GM06990 (cell line): Measurements from ENCODE around the gene JAG2.

Experiments
- DNase-seq: peaks from one replicate; pipeline ENCODE4 v3.0.0-alpha.2; 2011; ENCODE audit not compliant: insufficient read length; ENCODE audit errors: extremely low read depth
- H3K27me3 ChIP-seq: replicated peaks from 2 replicates; pipeline ENCODE4 v1.6.0; 2011; ENCODE audit warnings: low read length; ENCODE audit not compliant: control insufficient read depth, insufficient read depth
- H3K36me3 ChIP-seq: 2 replicates; pipeline ENCODE4 v1.5.1; 2011; ENCODE audit warnings: low read length; ENCODE audit not compliant: control insufficient read depth, insufficient read depth
- H3K4me3 ChIP-seq: replicated peaks from 2 replicates; pipeline ENCODE4 v1.5.1; 2011; ENCODE audit warnings: low read depth, mild to moderate bottlenecking, control low read depth, low read length
- TF ChIP-seq, protein P1 (sequence below): IDR thresholded peaks from 2 replicates; pipeline ENCODE4 v1.5.1; 2011; ENCODE audit warnings: low read length, control low read depth, mild to moderate bottlenecking, inconsistent platforms; ENCODE audit not compliant: insufficient read depth, poor library complexity, severe bottlenecking

Gene JAG2

DNA sequence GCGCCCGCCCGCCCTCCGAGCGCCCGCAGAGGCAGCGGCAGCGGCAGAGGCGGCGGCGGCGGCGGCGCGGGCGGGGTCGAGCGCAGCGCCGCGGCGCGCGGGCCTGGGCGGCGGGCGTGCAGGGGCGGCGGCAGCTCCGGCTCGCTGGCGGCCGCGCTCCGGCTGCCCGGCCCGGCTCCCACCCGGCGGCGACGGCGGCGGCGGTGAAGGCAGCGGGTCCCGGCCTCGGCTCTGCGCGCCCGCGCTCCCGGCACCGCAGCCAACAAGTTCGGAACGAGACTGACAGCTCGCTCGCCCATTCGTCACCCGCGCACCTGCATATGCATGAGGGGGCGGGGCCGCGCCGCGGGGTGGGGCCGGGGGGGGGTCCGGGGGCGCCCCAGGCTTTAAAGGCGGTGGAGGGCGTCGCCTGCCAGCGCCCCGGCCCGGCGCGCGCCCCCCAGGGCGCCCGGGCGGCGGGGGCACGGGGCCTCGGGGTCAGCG lies at the start of gene JAG2:
Gene JAG2, minus strand, starts transcription at position 281 of the 483 bp plus-strand sequence. CDS start 356 bp downstream, outside the sequence.
- DNase-seq, result no peak
- Histone ChIP-seq H3K4me3 (peak within 1 kb of the TSS; percentile 22), H3K27me3 (peaks cover 2% of the 10 kb centered on the region), H3K36me3 (no peaks in the 10 kb centered on the region)
- TF ChIP-seq, protein P1, sequence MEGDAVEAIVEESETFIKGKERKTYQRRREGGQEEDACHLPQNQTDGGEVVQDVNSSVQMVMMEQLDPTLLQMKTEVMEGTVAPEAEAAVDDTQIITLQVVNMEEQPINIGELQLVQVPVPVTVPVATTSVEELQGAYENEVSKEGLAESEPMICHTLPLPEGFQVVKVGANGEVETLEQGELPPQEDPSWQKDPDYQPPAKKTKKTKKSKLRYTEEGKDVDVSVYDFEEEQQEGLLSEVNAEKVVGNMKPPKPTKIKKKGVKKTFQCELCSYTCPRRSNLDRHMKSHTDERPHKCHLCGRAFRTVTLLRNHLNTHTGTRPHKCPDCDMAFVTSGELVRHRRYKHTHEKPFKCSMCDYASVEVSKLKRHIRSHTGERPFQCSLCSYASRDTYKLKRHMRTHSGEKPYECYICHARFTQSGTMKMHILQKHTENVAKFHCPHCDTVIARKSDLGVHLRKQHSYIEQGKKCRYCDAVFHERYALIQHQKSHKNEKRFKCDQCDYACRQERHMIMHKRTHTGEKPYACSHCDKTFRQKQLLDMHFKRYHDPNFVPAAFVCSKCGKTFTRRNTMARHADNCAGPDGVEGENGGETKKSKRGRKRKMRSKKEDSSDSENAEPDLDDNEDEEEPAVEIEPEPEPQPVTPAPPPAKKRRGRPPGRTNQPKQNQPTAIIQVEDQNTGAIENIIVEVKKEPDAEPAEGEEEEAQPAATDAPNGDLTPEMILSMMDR, result no peak

GRCh38 chr14:105217774-105218173 lies 49.2 kb upstream of the JAG2 start:
- DNase-seq, result no peak
- H3K36me3 ChIP-seq, result peaks cover 16% of the 10 kb centered on the region
- H3K27me3 ChIP-seq, result no peaks in the 10 kb centered on the region
- TF ChIP-seq, protein P1, result no peak
- no peak overlapping the region for H3K4me3 ChIP-seq

DNA sequence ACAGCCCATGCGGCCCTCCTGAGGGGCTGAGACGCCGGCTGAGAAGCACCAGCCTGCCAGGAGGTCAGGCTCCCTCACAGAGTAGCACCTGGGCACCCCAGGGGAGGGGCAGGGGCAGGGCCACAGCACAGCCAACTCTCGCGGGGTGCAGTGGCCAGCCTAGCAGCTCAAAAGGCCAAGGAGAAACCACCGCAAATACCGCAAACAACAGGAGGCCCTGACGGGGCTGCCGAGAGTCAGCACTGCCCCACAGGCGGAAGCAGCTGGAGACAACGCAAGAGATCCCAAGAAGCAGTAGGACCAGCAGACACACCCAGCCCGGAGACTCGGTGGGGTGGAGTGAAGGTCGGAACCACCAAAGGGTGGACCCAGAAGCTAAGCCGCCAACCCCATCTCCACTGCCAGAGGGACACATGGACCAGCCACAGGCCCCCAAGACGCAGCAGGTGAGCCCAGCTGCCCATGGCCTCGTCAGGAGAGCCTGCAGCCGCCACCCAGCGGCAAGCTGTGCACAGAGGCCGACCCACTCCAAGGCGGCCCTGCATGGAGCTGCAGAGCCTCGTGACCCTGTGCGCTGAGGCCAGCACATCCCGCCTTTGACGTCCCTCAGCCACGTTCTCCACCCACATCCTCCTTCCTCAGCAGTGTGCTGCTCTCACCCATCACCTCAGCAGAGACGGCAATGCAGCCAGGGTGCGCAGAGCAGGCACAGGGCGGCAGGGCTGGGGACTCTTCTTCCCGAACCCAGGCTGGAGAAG lies 48.1 kb upstream of the JAG2 start:
- Histone ChIP-seq H3K27me3 (no peaks in the 10 kb centered on the region), H3K36me3 (peaks cover 16% of the 10 kb centered on the region), H3K4me3 (no peak overlapping the region)
- DNase-seq, result no peak
- TF ChIP-seq, protein P1, result no peak

- DNase-seq, result no peak
- no peak overlapping the region for H3K4me3 ChIP-seq
- TF ChIP-seq, protein P1, result no peak
- H3K36me3 ChIP-seq, result peaks cover 12% of the 10 kb centered on the region
- H3K27me3 ChIP-seq, result no peaks in the 10 kb centered on the region
Observed at GRCh38 chr14:105215602-105216001, 47.0 kb upstream of the JAG2 start.

- DNase-seq, result no peak
- Histone ChIP-seq H3K36me3 (peaks cover 14% of the 10 kb centered on the region), H3K4me3 (no peak overlapping the region), H3K27me3 (no peaks in the 10 kb centered on the region)
- TF ChIP-seq, protein P1, result no peak
Observed at GRCh38 chr14:105214324-105214915, 45.8 kb upstream of the JAG2 start.
